H1 (cell line): ENCODE data around the gene CEP152. TPM values are rescaled to one million over a fixed set of nuclear protein-coding genes. Genes with fewer than 3 reads are reported as not detected.

Source experiments
- CTCF ChIA-PET: fragments of 300-600 bp; sonication (Branson Sonifier 250); formaldehyde crosslinking; loops from one replicate; lab custom pipeline; 2021; ENCODE audit not compliant: partially characterized antibody; lab: Charles Lee
- POLR2A ChIA-PET: fragments of 300-600 bp; sonication (Branson Sonifier 250); formaldehyde crosslinking; loops from one replicate; lab custom pipeline; 2021; ENCODE audit warnings: inconsistent platforms; ENCODE audit not compliant: partially characterized antibody; lab: Charles Lee
- DNase-seq, 2 experiments: peaks; one replicate each; pipeline versions ENCODE4 v3.0.0 to v3.0.0-alpha.2; 2010 to 2022; ENCODE audit warnings: low spot score in 2 of 2, low read depth in 1 of 2, mixed read lengths in 1 of 2
- FAIRE-seq: peaks from 2 replicates; lab custom pipeline; 2011; peaks lifted over from hg19 to GRCh38; lab: Jason Lieb, UNC
- H2AFZ ChIP-seq: 2 replicates; pipeline ENCODE4 v1.8.1; 2012; ENCODE audit warnings: low read length, inconsistent platforms
- H2AK5ac ChIP-seq: 2 replicates; pipeline ENCODE4 v1.6.1; 2013; ENCODE audit warnings: low read depth, low read length
- H2BK120ac ChIP-seq: replicated peaks from 2 replicates; pipeline ENCODE3; 2013; ENCODE audit warnings: low read depth, low read length, inconsistent platforms
- H2BK12ac ChIP-seq: 2 replicates; pipeline ENCODE4 v1.6.1; 2013; ENCODE audit warnings: low read depth, low read length
- H2BK15ac ChIP-seq: 2 replicates; pipeline ENCODE4 v1.6.1; 2013; ENCODE audit warnings: low read length
- H2BK20ac ChIP-seq: 2 replicates; pipeline ENCODE4 v1.6.1; 2013; ENCODE audit warnings: low read length
- H2BK5ac ChIP-seq: 2 replicates; pipeline ENCODE4 v1.6.1; 2013; ENCODE audit warnings: low read depth, low read length
- H3K14ac ChIP-seq: 2 replicates; pipeline ENCODE4 v1.6.1; 2013; ENCODE audit warnings: inconsistent platforms; ENCODE audit not compliant: insufficient read length
- H3K18ac ChIP-seq: 2 replicates; pipeline ENCODE4 v1.6.1; 2013; ENCODE audit warnings: low read length; ENCODE audit errors: extremely low read depth
- H3K23ac ChIP-seq: 2 replicates; pipeline ENCODE4 v1.6.1; 2013; ENCODE audit warnings: inconsistent platforms; ENCODE audit not compliant: insufficient read length
- H3K23me2 ChIP-seq: 2 replicates; pipeline ENCODE4 v1.6.1; 2013; ENCODE audit warnings: low read depth, low read length
- H3K27ac ChIP-seq: 2 replicates; pipeline ENCODE4 v1.6.1; 2011; ENCODE audit warnings: low read depth, low read length, inconsistent platforms
- H3K27me3 ChIP-seq, 4 experiments: replicated peaks in 1 of 4; 1 replicate in 1 of 4; 2 replicates in 3 of 4; pipeline versions ENCODE4 v1.6.1 to v1.8.1; 2011 to 2013; ENCODE audit warnings: low read length in 3 of 4, mild to moderate bottlenecking in 3 of 4, inconsistent platforms in 2 of 4, mixed read lengths in 2 of 4, moderate library complexity in 1 of 4; ENCODE audit not compliant: control insufficient read depth in 3 of 4, insufficient read depth in 3 of 4; ENCODE audit errors: extremely low read depth in 1 of 4
- H3K36me3 ChIP-seq, 4 experiments: 2 replicates each; pipeline versions ENCODE4 v1.6.1 to v1.8.1; 2011 to 2013; ENCODE audit warnings: mild to moderate bottlenecking in 4 of 4, low read length in 3 of 4, moderate library complexity in 2 of 4, control low read depth in 1 of 4, inconsistent platforms in 1 of 4; ENCODE audit not compliant: insufficient read depth in 4 of 4, control insufficient read depth in 2 of 4
- H3K4ac ChIP-seq: replicated peaks from 2 replicates; pipeline ENCODE3; 2013; ENCODE audit warnings: low read length, low read depth, mixed read lengths, inconsistent platforms; ENCODE audit not compliant: insufficient read length
- H3K4me1 ChIP-seq, 4 experiments: replicated peaks in 1 of 4; 1 replicate in 1 of 4; 2 replicates in 3 of 4; pipeline versions ENCODE4 v1.6.1 to v1.8.1; 2011 to 2013; ENCODE audit warnings: low read length in 3 of 4, inconsistent platforms in 2 of 4, mixed read lengths in 1 of 4; ENCODE audit not compliant: insufficient read depth in 4 of 4, control insufficient read depth in 3 of 4
- H3K4me2 ChIP-seq, 2 experiments: 2 replicates each; pipeline versions ENCODE4 v1.6.1 to v1.8.1; 2011 to 2013; ENCODE audit warnings: low read depth in 2 of 2, low read length in 2 of 2, control low read depth in 1 of 2, inconsistent platforms in 1 of 2, mild to moderate bottlenecking in 1 of 2; ENCODE audit not compliant: insufficient read depth in 1 of 2
- H3K4me3 ChIP-seq, 4 experiments: fragments of 200-600, 300-600 bp in 1 of 4; sonication (generic), shearing (Covaris generic), sonication (Bioruptor Twin) in 1 of 4; 2 replicates each; pipeline versions ENCODE4 v1.5.1 to v1.8.1; 2011 to 2016; ENCODE audit warnings: low read length in 4 of 4, low read depth in 3 of 4, control low read depth in 2 of 4, inconsistent platforms in 2 of 4, mild to moderate bottlenecking in 2 of 4, mixed read lengths in 1 of 4, moderate library complexity in 1 of 4; ENCODE audit not compliant: insufficient read depth in 2 of 4; ENCODE audit errors: extremely low read depth in 1 of 4
- H3K56ac ChIP-seq: replicated peaks from 2 replicates; pipeline ENCODE3; 2013; ENCODE audit warnings: low read depth, mild to moderate bottlenecking, mixed read lengths, low read length, inconsistent platforms; ENCODE audit not compliant: insufficient read length
- H3K79me1 ChIP-seq: 2 replicates; pipeline ENCODE4 v1.6.1; 2013; ENCODE audit warnings: low read depth, low read length, control low read depth
- H3K79me2 ChIP-seq, 2 experiments: 2 replicates each; pipeline versions ENCODE4 v1.6.1 to v1.8.1; 2012 to 2013; ENCODE audit warnings: low read length in 2 of 2, mild to moderate bottlenecking in 2 of 2, inconsistent platforms in 1 of 2; ENCODE audit not compliant: insufficient read depth in 2 of 2, control insufficient read depth in 1 of 2
- H3K9ac ChIP-seq, 4 experiments: replicated peaks in 1 of 4; 1 replicate in 1 of 4; 2 replicates in 3 of 4; pipeline versions ENCODE4 v1.6.1 to v1.8.1; 2011 to 2013; ENCODE audit warnings: low read depth in 3 of 4, low read length in 3 of 4, control low read depth in 2 of 4, mild to moderate bottlenecking in 2 of 4, moderate library complexity in 2 of 4, inconsistent platforms in 1 of 4; ENCODE audit errors: extremely low read depth in 1 of 4
- H3K9me3 ChIP-seq, 2 experiments: 2 replicates each; pipeline versions ENCODE4 v1.6.1 to v1.8.1; 2012 to 2013; ENCODE audit warnings: mild to moderate bottlenecking in 2 of 2, moderate library complexity in 2 of 2, control low read depth in 1 of 2, inconsistent platforms in 1 of 2, low read depth in 1 of 2, low read length in 1 of 2, mixed read lengths in 1 of 2; ENCODE audit not compliant: insufficient read depth in 2 of 2
- H4K20me1 ChIP-seq, 2 experiments: replicated peaks in 1 of 2; 2 replicates each; pipeline versions ENCODE3 to v1.8.1; 2011 to 2013; ENCODE audit warnings: inconsistent platforms in 2 of 2, low read length in 2 of 2, mild to moderate bottlenecking in 1 of 2; ENCODE audit not compliant: insufficient read depth in 2 of 2, control insufficient read depth in 1 of 2
- H4K5ac ChIP-seq: 2 replicates; pipeline ENCODE4 v1.6.1; 2013; ENCODE audit warnings: low read length, low read depth, mixed read lengths, inconsistent platforms; ENCODE audit not compliant: insufficient read length
- H4K8ac ChIP-seq: 2 replicates; pipeline ENCODE4 v1.8.0; 2013; ENCODE audit warnings: mild to moderate bottlenecking, moderate library complexity, low read length, inconsistent platforms; ENCODE audit not compliant: insufficient read depth; ENCODE audit errors: extremely low read depth
- H4K91ac ChIP-seq: replicated peaks from 2 replicates; pipeline ENCODE3; 2013; ENCODE audit warnings: low read length, mixed read lengths, inconsistent platforms; ENCODE audit not compliant: insufficient read length
- EP300 ChIP-seq, 2 experiments: IDR thresholded peaks; 1 replicate in 1 of 2; 2 replicates in 1 of 2; pipeline ENCODE4 v1.6.1; 2011 to 2012; ENCODE audit warnings: low read depth in 2 of 2, low read length in 2 of 2, mild to moderate bottlenecking in 2 of 2, borderline replicate concordance in 1 of 2, inconsistent platforms in 1 of 2, moderate library complexity in 1 of 2
- TAF7 ChIP-seq: optimal IDR thresholded peaks from 2 replicates; pipeline ENCODE3; 2011; ENCODE audit warnings: low read depth, mild to moderate bottlenecking, inconsistent platforms, low read length, moderate library complexity, borderline replicate concordance
- WGBS, 2 experiments: shearing (Covaris generic) in 1 of 2; methylation state at CpG; one replicate each; pipeline versions ENCODE4 v1.1.6 to v1.1.7; 2013 to 2015; ENCODE audit warnings: low lambda C conversion rate in 2 of 2, mixed read lengths in 2 of 2, inconsistent platforms in 1 of 2, low coverage in 1 of 2, missing lambda C conversion rate in 1 of 2; ENCODE audit not compliant: insufficient replicate concordance in 2 of 2, insufficient coverage in 1 of 2, insufficient read length in 1 of 2; ENCODE audit errors: extremely low coverage in 1 of 2, missing lambda C conversion rate in 1 of 2; 5-methylcytosine and 5-hydroxymethylcytosine counted together
- polyA plus RNA-seq, 7 experiments: library from polyadenylated mRNA; depleted of rRNA in 3 of 7; stranded (reverse) in 5 of 7; unstranded in 2 of 7; fragments of >200 nt in 5 of 7; fragments of 200-250 nt in 2 of 7; gene quantifications; 1 replicate in 5 of 7; 2 replicates in 1 of 7; 4 replicates in 1 of 7; pipeline versions ENCODE4 v1.2.1 to v1.2.3, GENCODE V29; 2011 to 2013; ENCODE audit warnings: missing spikeins in 2 of 7, mixed read lengths in 2 of 7
- total RNA-seq: library from RNA; stranded (reverse); fragmentation: NEBNext Ultra II Directional; extraction: Animal tissue kit (Norgen Biotek cat#: 25700); gene quantifications from 2 replicates; pipeline ENCODE4 v1.2.1, GENCODE V29; 2021

CEP152 gene
- total and polyA plus RNA-seq, 2 of the 8 experiments (the other 6 are each of a cell fraction or from before 2014, with no cell fraction given) = 1.4 to 16.2 TPM

GRCh38 chr15:48733615-48734014 is 77.3 kb downstream of the CEP152 start:
- no peak for FAIRE-seq
- H4K91ac ChIP-seq = no peak overlapping the region

More at GRCh38 chr15:48733615-48734014, 77.3 kb downstream of the CEP152 start:
- 95% methylated on average over 1 of the region's 1 CpG; no CpG with 5 or more reads in 1 of the 2 experiments for WGBS, 2 experiments
- no peaks in the 10 kb centered on the region for H3K79me1 ChIP-seq
- POLR2A ChIA-PET = no interaction called here
- H3K18ac ChIP-seq = no peak overlapping the region
- no peak overlapping the region for H2BK5ac ChIP-seq
- H3K23me2 ChIP-seq = 0 out of 2 replicates have a peak, but pooled peaks cover 2% of the 10 kb centered on the region
- no peak overlapping the region for H3K23ac ChIP-seq
- no peak overlapping the region for H4K5ac ChIP-seq
- no peak overlapping the region for H3K9ac ChIP-seq
- H3K56ac ChIP-seq = no peak overlapping the region
- no peak overlapping the region for H3K4me2 ChIP-seq
- no peak overlapping the region for H3K27ac ChIP-seq
- H3K4me3 ChIP-seq = no peak overlapping the region
- H3K14ac ChIP-seq = no peak overlapping the region
- no peak overlapping the region for H2BK15ac ChIP-seq
- H2BK12ac ChIP-seq = no peak overlapping the region
- H4K20me1 ChIP-seq = no peaks in the 10 kb centered on the region
- H3K27me3 ChIP-seq = no peaks in the 10 kb centered on the region
- H3K9me3 ChIP-seq = 0 out of 4 replicates have a peak, but pooled peaks cover 0 to 3% of the 10 kb centered on the region in 2 experiments
- peaks cover 0 to 9% (median 4%) of the 10 kb centered on the region in 4 experiments; a peak in 4 of 8 replicates for H3K36me3 ChIP-seq
- H4K8ac ChIP-seq = no peak overlapping the region
- H2AK5ac ChIP-seq = no peak overlapping the region
- no peak overlapping the region for H2BK120ac ChIP-seq
- H2AFZ ChIP-seq = no peak overlapping the region
- H3K4me1 ChIP-seq = no peaks in the 10 kb centered on the region
- H2BK20ac ChIP-seq = no peak overlapping the region
- DNase-seq = no peak
- TF ChIP-seq TAF7 (no peak), EP300 (IDR thresholded peaks at IDR 0.05; ENCODE audit: borderline replicate concordance in 1 of 2, low read depth in 2 of 2, low read length in 2 of 2) (no peak)
- no peak overlapping the region for H3K4ac ChIP-seq
- CTCF ChIA-PET = interaction anchor here (0.7 kb wide), 1 partner anchor 1364 kb away, joined by 3 read pairs; no protein-coding TSS in a partner anchor
- no peaks in the 10 kb centered on the region for H3K79me2 ChIP-seq
